Heart left ventricle (tissue), 13 donors: Measurements from ENCODE around the gene USP32.

ENCODE experiments used
- CTCF ChIP-seq, 12 donors: fragments of 200-600 bp; sonication (generic) in 4 of 12; IDR thresholded peaks; one replicate each; pipeline versions ENCODE4 v1.5.0 to v1.8.0; 2018 to 2022; ENCODE audit warnings: antibody characterized with exemption in 12 of 12, mild to moderate bottlenecking in 5 of 12
- POLR2A ChIP-seq, 2 donors: fragments of 450-650 bp; IDR thresholded peaks; one replicate each; pipeline ENCODE4 v1.6.1; 2017; ENCODE audit warnings: antibody characterized with exemption in 2 of 2, mild to moderate bottlenecking in 2 of 2, moderate library complexity in 2 of 2
- donor health status: ischemic (EF 13 %, LVEDD 7.1; RV severe dilation, severe dysfunction).
- donor health status: DM: no; HTN: yes; CAD: no.
- donor health status: DM: no; HTN: no; CAD: no.
- donor health status: ischemic (EF 25% LVEDD 6.9; RV normal size, moderate dysfunction).
- donor health status: ischemic (EF 25% LVEDD 5.7; RV mildly dilated, moderate dysfunction).
- donor health status: ischemic (EF 35%, LVEDD 5.7; RV mildly dilated, moderate dysfunction).
- donor health status: nonischemic (EF 11% LVEDD 7.7; RV severe dilation, severe dysfunction).
- donor health status: DM: yes; HTN: yes; CAD: no.
- donor health status: PGD.
- donor health status: ischemic (EF 29% LVEDD 5.4; RV normal size, mild dysfunction).
- donor health status: nonischemic (EF 23%, LVEDD 6.1; RV moderate dilation, normal function).

GRCh38 chr17:60138769-60139437, 253.0 kb downstream of the USP32 start:
- TF ChIP-seq CTCF (IDR thresholded peaks at IDR 0.05) (no peak), POLR2A (IDR thresholded peaks at IDR 0.05) (no peak)
